Stromal cell of bone marrow (primary cell): ENCODE data around the gene SASH1.
A peak's percentile ranks its signal among the peaks of the same experiment; 100 is the strongest.
"Not testable (repeated sequence)": the region's sequence is repeated elsewhere in the genome, so short reads cannot be mapped to it uniquely, and the experiment has no call there.

ENCODE experiments used
- DNase-seq: peaks from one replicate; pipeline ENCODE4 v3.0.0-alpha.2; 2012; ENCODE audit warnings: low read depth

SASH1 gene

DNA sequence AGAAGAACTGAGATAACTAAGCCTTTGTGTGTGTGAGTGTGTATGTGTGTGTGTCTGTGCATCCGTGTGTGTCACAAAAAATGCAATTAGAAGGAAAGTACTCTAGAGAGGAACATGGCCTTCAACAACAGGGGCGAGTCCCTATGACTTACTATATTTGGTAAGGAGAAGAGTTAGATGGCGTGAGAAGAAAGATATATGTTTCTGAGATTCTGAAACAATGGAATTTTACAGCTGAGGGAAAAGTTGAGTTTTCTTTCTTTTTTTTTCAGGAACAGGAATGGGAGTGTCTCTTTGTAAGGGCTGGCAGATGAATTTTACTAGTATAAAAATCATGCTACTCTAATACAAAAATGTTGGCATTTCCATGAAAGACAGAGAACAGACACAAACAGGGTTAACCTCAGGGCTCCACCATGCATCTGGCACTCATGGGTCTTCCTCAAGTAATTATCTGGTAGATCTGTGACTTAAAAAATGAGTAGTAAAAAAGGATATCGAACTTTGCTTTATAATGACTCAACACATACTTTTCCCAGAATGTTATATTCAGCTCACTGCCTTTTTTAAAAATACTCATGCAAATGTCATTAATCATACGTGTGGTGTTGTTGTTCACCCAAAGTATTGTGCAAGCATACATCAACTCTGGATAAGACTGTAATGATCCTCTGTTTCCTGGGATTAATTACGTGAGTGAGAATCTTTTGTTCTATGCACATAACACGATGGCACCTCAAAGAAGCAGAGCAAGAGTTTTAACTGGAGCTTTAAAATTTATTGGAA, 12.8 kb upstream of the SASH1 start:
- DNase-seq, result peak; percentile 59

DNA sequence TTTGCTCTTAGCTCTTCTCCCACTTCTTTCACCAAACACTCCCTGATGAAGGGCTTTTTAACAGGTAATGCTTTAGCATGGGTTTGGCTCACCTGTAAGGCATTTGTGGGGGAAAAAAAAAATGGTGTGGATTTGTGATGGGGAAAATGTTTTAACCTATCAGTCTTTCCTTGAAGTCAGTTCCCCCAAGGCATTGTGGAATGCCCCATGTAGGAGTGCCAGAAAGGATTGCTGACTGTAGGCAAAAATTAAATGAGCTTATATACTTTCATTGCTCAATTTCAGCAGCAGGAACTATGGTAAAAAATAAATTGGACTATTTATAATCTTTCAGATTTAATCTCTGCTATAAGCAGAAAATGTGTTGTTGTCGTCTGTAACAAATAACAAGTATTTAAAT, 10.6 kb upstream of the SASH1 start:
- no peak for DNase-seq

DNA sequence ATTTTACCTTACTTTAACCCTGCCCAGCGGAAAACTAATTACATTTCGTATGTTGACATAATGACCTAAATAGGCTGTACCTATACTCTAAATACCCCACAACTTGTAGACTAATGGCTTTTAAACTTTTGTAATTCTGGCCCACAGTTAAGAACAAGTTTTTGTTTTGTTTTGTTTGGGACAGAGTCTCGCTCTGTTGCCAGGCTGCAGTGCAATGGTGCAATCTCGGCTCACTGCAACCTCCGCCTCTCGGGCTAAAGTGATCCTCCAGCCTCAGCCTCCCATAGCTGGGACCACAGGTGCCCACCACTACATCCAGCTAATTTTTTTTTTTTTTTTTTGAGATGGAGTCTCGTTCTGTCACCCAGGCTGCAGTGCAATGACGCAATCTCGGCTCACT, 5.7 kb upstream of the SASH1 start:
- DNase-seq, result no peak

DNA sequence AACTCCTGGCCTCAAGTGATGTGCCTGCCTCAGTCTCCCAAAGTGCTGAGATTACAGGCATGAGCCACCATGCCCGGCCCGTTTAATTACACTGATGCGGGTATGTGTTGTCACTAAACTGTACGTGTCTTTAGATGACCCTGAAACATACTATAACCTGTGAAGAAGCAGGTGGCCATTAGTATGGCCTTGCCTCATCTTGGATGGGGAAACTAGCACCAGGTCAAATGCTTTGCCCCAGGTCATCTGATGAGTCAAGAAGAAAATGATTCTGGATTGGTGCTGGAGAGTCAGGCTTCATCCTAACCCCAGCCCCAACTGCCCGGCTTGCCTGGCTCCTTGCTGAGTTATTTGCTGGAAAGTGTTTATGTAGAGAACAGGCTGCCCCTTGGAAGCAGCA, 2.9 kb upstream of the SASH1 start:
- no peak for DNase-seq

DNA sequence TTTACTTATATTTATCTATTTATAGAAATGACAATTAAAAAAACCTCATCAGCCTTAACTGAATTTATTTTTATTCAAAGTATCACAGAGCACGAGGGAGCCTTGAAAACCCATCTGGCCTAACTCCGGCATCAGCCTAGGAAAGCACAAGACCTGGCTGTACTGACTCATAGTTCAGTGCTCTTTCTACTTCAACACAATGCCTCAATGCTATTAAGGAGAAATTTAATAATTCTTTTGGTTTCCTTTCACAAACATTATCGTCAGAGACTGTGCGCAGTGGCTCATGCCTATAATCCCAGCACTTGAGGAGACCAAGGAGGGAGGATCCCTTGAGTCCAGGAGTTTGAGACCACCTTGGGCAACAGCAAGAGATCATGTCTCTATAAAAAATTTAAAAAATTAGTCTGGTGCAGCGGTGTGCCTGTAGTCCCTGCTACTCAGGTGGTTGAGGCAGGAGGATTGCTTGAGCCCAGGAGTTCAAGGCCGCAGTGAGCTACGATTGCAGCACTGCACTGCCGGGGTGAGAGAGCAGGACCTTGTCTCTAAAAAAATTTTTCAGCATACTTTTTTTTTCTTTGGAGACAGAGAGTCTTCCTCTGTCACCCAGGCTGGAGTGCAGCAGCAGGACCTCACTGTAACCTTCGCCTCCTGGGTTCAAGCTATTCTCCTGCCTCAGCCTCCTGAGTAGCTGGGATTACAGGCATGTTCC, 1.9 kb upstream of the SASH1 start:
- DNase-seq, result no peak

DNA sequence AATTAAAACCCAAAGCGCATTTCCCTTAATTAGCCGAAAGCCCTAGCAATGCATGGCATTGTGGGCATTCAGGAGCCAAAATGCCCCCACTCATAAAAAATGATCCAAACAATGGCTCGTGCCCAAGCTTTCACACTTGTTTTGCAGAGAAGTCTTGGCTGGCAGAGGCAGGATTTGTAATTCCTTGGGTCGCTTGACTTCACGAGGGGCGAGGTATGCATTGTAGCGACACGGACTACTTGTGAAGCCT, 613 bp upstream of the SASH1 start:
- no peak for DNase-seq

DNA sequence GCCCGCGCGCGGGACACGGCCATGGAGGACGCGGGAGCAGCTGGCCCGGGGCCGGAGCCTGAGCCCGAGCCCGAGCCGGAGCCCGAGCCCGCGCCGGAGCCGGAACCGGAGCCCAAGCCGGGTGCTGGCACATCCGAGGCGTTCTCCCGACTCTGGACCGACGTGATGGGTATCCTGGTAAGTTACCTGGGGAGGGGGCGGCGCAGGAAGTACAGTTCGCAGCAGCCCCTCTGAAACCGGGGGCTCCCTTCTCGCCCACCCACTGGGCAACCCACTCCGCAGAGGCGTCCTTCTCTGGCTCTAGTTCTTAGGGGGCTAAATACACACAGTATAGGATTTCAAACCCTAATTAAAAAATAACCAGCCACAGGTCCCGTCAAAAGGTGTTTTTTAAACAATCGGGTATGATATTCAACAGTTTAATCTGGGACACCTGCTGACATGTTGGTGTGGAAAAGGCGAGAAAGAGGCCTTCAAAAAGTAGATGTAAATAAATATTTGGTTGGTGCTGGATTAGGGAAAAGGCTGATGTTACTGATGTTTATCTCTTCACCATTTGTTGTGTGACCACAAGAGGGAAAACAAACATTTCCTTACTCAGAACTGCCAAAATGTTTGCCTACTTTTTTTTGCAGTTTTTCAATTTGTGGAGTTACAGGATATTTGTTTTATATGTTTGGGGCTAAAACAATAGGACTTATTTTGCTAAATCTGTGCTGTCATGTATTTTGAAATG, 577 bp downstream of the SASH1 start:
- no peak for DNase-seq

DNA sequence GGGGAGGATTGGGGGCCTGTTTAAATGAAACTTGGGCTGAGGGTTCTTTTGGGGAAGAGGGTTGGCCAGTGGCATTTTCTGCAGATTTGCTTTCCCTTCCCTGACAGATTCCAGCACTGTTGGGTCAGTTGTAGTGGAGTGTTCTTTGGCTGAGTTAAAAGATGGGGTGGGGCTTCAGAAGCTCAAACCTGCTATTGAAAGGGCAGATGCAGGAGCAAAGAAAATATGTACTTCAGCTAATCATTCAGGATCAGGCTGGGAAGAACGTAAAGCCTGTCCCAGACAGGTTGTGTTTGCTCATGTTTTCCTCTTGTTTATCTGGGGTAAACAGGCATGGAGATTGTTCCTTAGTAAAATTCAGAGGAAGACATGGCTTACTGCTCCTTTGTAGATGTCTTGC, 2.5 kb downstream of the SASH1 start:
- DNase-seq, result no peak

DNA sequence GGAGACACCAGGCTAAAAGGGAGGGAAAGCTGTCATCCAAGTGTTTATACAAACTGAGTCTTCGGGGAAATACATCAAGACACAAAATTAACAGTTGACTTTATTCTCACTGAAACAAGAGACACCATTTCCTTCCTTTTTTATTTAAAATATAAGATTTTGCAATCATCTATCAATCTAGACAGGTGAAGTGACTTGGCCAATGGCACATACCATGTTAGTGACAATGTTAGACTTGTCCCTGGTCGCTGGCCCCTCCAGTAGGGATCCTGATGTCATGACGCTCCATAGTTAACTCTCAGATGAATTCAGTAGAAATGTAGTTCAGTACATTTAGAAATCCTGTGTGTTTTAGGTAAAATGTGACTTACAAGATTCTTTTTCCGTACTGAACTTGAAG, 2.9 kb downstream of the SASH1 start:
- no peak for DNase-seq

DNA sequence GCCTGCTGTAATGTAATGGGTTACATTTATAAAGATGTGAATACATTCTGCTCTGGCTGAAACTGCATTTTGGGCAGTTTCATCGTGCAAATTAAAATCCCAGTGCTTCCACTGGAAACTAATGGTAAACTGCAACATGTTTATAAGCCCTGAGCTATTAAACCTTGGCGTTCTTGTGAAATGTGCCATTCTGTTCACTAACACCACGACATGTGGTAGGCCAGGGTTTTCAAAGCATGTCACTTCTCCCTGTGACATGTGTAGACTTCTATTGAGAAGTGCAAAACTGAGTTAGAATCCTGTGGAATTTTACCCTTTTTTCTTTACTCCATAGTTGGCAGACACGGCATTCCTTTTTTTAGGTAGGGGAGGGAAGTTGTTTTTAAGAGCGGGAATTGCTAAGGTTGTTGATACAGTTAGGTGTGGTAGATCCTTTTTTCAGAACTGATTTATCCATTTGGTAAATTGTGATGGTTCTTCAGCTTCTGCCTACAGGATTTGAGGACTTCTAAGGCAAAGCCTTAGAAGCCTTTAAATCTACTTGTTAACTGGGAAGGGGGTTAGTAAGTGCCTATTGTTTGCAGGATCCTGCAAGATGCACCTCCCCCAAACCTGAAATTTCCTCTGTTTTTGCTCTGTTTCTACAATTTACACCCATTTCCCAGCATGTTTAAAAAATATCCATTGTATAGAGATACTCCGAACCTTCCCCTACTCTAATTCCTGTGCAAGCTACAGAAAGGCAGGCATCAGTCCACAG, 4.2 kb downstream of the SASH1 start:
- DNase-seq, result no peak

DNA sequence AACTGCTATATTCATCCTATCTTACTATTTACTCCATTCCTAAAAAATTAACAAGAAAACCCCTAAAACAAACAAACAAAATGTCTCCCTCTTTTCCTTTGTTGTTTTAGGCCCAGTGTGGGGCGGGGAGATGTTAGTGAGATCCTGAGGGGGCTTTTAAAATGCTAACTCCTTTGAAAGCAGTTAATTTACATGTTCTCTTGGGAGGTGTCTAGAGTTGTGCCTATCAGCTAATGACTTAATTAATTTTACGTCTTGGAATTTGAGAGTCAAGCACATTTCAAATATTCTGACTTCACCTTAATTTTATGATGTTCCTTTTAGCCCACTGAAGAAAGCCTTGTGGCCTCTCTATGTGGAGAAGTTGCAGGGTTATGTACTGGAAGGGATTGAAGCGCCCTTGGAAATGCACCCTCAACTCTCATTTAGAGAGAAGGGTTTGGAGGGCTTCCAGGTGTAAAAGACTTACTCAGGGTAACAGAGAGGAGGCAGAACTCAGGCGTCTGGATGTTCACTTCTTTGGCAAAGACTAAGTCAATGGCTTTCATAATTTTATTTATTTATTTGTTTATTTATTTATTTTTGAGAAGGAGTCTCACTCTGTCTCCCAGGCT, 4.9 kb downstream of the SASH1 start:
- DNase-seq, result no peak

DNA sequence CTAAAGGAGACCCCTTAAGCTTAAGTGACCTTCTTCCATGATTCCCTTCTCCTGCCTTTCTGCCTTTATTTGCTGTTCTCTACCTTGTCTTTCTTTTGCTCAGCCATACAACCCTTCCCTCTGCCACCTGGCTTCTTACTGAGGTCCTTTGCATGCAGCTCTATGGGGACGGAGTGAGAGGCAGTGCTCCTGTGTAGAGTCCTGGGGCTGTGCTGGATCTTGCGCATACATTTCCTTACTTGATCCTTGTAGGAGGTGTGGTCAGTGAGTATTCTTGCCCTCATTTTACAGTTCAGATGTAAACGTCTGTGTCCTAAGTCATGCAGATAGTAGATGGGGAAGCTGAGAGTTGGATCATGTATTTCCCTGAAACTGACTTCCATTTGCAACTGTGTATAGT, 5.7 kb downstream of the SASH1 start:
- DNase-seq, result no peak

DNA sequence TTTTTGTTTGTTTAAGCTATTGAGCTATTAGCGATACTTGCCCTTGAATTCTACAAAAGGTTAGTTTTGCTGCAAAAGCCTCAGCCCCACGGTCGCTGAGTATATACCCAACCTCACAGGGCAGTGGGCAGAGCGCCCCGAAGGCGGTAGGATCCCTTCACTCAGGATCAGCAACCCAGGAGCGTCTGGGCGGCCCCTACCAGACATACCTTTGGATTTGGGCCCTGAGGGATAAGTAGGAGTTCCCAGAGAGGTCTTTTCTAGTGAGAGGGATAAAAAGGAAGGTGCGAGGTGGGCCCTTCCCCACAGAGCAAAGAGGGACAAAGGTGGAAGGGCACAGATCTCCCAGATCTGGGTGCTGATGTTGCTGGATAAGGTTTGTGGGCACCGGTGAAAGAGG, 6.1 kb downstream of the SASH1 start:
- DNase-seq, result no peak

DNA sequence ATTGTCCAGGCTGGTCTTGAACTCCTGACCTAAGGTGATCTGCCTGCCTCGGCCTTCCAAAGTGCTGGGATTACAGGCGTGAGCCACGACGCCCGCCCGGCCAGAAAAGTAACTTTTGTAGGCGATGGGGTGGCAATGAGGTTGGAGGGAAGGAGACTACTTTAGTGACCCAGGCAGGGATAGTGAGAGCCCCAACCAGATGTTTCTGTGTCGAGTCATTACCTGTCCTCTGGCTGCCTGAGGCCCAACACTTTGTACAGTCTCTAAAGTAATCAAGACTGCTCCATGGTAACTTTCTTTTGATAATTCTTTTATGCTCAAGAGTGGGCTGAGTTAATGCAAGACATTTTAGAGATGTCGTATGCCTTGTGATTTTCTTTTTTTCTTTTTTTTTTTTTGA, 6.8 kb downstream of the SASH1 start:
- no peak for DNase-seq

DNA sequence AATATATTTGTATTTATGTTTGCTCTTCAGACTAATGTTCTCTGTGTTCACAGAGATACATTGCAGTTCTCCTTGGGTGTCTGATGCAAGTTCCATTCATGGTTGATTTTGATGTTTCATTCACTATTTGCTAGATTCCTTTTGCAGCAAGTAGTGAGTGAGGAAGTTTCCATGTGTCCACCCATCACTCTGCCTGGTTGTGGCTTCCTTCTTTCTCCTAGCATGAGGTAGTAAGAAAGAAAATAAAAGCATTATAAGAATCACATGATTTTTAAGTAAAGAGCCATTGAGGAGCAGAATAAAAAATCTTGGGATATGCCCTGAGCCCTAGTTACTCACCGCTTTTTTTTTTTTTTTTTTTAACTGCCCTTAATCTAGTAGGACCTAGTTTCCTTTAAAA, 8.7 kb downstream of the SASH1 start:
- DNase-seq, result no peak

DNA sequence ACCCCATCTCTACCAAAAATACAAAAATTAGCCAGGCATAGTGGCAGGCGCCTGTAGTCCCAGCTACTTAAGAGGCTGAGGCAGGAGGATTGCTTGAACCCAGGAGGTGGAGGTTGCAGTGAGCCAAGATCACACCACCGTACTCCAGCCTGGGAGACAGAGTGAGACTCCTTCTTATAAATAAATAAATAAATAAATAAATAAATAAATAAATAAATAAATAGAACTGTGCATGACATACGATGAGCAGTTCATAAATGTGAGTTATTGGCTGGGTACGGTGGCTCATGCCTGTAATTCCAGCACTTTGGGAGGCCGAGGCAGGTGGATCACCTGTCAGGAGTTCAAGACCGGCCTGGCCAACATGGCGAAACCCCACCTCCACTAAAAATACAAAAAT, 9.8 kb downstream of the SASH1 start:
- not testable (repeated sequence) for DNase-seq

DNA sequence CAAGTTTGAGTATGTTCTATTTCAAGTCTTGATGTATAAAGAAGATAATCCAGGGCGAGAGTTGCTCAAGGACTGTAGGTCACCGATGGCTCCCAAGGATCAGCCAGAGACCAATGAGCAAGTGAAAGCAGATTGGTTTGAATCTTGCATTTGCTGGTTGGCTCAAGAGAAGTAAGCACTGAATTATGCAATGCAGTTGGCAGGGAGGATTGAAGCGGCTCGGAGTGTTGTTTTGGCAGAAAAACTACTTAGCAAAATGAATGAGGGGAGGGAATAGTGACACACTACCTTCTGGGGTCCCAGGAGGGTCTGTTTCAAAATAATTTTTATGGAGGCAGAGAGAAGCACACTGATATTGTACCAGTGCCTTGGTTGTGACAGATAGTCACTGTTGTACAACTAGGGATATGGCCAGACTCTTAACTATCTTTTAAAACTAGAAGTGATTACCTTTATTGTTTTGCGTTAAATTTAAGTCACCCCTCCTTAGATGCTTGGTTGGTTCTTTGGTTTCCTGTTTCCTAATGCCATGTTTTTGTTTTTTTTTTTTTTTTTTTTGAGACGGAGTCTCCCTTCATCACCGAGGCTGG, 15.7 kb downstream of the SASH1 start:
- peak; percentile 80 for DNase-seq

DNA sequence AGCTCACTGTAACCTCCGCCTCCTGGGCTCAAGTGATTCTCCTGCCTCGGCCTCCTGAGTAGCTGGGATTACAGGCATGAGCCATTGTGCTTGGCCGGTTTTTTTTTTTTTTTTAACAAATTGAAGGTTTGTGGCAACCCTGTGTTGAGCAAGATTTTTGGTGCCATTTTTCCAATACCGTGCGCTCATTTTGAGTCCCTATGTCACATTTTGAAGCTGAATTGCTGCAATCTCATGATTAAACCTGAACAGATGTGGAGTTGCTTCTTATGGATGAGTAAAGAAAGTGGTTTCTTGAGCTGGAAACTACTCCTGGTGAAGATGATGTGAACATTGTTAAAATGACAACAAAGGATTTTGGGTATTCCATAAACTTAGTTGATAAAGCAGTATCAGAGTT, 16.6 kb downstream of the SASH1 start:
- DNase-seq, result no peak

DNA sequence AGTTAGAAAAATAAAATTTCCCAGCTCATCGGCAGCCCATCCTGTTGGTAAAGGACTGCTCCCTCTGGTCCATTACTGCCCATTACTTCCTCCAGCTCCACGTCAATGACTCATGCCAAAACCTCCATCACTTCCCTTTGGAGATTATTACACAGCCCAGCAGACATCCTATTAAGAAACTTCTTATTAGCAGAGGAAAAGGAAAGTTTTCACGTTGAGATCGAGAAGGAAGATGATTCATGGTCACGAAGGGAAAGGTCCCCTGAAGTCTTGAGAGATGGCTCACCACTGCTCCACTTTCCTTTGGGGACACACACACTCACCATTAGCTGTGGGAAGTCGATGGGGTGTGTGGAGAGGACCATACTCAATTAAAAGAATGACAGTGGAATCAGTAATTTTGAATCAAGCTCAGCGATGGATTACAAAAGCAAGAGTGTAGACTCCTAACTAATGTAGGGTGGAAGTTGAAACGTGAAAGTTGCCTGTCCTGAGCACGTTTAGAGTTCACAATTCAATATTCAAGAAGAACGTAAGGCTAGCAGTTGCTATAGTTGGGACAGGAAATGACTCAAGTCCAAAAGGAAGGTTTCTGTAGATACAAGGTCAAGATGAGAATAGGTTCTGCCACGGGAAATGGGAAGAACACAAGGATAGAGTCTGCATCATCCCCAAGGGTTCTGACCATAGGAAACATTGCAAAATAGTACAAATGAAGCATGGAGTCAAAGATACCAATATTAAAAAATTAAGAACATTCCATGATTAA, 21.6 kb downstream of the SASH1 start:
- peak; percentile 78 for DNase-seq

DNA sequence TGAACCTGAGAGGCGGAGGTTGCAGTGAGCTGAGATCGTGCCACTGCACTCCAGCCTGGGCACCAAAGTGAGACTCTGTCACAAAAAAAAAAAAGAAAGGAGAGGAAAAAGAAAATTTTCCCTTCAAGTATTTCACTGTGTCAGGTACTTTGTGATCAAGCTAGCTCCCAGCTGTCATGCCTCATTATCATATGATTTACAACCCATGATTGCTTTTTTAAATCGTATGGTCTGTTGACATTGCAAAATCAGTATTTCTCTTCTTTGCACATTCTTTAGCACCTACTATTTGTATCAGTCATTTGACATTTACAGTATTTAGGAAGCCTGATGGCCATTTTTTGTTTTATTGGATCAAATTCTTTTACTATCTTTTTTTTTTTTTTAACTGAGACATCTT, 22.4 kb downstream of the SASH1 start:
- no peak for DNase-seq

DNA sequence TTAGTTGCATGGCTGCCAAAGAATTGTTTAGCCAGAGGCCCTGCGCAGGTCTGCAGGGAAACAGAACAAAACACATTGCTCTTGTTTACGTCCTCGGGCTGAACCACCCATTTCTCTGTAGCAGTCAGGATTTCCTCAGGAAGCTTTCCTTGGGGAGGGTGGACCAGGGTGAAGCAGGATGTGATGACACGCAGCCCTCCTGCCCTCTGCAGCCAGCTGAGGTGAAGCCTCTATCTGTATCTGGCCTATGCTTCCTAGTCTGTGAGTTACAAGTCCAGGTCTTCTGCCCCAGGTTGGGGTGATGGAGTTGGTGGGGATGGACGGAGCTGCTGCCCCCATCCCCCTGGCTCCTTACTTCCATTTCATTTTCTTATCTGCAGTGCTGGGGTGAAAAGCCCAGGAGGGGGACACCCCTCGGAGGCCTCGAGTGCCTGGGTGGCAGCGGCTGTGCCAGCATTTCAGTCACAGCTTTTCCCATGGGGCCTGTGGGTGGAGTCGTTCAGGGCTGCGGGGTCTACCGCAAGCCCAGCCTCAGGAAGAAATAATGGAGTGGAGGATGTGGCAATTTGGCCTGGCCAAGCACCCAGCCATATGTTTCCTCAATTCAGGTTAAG, 24.9 kb downstream of the SASH1 start:
- DNase-seq, result no peak
